GM18519 (cell line): Measurements from ENCODE around the gene SCO2.
"Not testable (repeated sequence)": the region's sequence is repeated elsewhere in the genome, so short reads cannot be mapped to it uniquely, and the experiment has no call there.

Experiments
- ATAC-seq: cut with Tn5 transposase; IDR thresholded peaks from one replicate; pipeline ENCODE4 v1.9.1; 2021; ENCODE audit warnings: mild to moderate bottlenecking, moderate library complexity; ENCODE audit not compliant: unreplicated experiment, low FRiP score

Gene SCO2

GRCh38 chr22:50551160-50551752, 25.9 kb upstream of the SCO2 start:
- no peak for ATAC-seq

GRCh38 chr22:50550395-50550794, 25.0 kb upstream of the SCO2 start:
- ATAC-seq, result no peak

- no peak for ATAC-seq
Observed at GRCh38 chr22:50548921-50549790, 23.8 kb upstream of the SCO2 start.

GRCh38 chr22:50548040-50548920, 22.9 kb upstream of the SCO2 start:
- no peak for ATAC-seq

- no peak for ATAC-seq
Observed at GRCh38 chr22:50547263-50547985, 22.0 kb upstream of the SCO2 start.

- ATAC-seq, result no peak
Observed at GRCh38 chr22:50546326-50547262, 21.2 kb upstream of the SCO2 start.

GRCh38 chr22:50545522-50546325, 20.3 kb upstream of the SCO2 start, which contains the start of gene KLHDC7B:
KLHDC7B (plus strand) TSS chr22:50545899; CDS start chr22:50546244, 345 bp downstream.
- no peak for ATAC-seq

GRCh38 chr22:50544746-50545253, 19.4 kb upstream of the SCO2 start:
- ATAC-seq, result no peak

GRCh38 chr22:50544078-50544745, 18.8 kb upstream of the SCO2 start:
- no peak for ATAC-seq

- no peak for ATAC-seq
Observed at GRCh38 chr22:50542416-50542927, 17.1 kb upstream of the SCO2 start.

- ATAC-seq, result not testable (repeated sequence)
Observed at GRCh38 chr22:50541667-50542026, 16.2 kb upstream of the SCO2 start.

GRCh38 chr22:50540381-50540780, 15.0 kb upstream of the SCO2 start:
- ATAC-seq, result no peak

- no peak for ATAC-seq
Observed at GRCh38 chr22:50537765-50538164, 12.4 kb upstream of the SCO2 start.

- no peak for ATAC-seq
Observed at GRCh38 chr22:50536226-50536625, 10.8 kb upstream of the SCO2 start.

- ATAC-seq, result no peak
Observed at GRCh38 chr22:50535113-50535512, 9.7 kb upstream of the SCO2 start.

GRCh38 chr22:50533856-50534711, 8.7 kb upstream of the SCO2 start:
- ATAC-seq, result not testable (repeated sequence)
